ENCODE data around the gene SLC34A1. TPM values are rescaled to one million over a fixed set of nuclear protein-coding genes. Genes with fewer than 3 reads are reported as not detected.

SLC34A1 gene
- total and polyA plus RNA-seq, 2 of the 13 experiments (the other 11 are each of a cell fraction or from before 2014, with no cell fraction given), result 0.03 to 0.20 TPM

DNA sequence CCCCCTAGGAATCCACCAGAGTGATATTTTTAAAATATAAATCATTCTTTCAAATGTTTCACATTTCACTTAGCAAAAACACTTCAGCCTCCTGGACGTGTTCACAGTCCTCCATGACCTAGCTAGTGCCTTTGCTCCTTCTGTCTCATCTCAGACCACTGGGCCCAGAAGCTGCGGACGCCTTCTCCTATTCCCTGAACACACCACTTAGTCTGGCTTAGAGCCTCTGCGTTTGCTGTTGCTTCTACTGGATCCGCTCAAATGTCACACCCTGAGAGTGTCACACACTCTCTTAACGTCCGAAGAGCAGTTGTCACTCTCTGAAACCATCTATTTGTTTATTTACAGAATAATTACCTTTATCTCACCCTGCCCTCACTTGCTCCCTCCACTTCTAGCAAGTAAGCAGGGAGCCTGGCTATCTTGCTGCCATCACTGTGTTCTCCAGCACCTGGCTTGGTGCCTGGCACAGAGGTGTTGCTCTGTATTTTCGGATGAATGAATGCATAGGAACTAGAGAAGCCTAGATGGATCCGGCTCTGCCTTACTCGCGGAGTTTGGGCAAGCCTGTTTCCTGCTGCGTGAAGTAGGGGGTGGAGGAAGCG lies 41.1 kb downstream of the SLC34A1 start (continued):
- TF ChIP-seq, protein P1, sequence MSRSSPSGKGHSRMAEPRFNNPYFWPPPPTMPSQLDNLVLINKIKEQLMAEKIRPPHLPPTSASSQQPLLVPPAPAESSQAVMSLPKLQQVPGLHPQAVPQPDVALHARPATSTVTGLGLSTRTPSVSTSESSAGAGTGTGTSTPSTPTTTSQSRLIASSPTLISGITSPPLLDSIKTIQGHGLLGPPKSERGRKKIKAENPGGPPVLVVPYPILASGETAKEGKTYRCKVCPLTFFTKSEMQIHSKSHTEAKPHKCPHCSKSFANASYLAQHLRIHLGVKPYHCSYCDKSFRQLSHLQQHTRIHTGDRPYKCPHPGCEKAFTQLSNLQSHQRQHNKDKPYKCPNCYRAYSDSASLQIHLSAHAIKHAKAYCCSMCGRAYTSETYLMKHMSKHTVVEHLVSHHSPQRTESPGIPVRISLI (CRISPR knock-in tag; IDR thresholded peaks at IDR 0.05; ENCODE audit: borderline replicate concordance), result no peak
- TF ChIP-seq FOXO1 (CRISPR knock-in tag; IDR thresholded peaks at IDR 0.05) (no peak), ZNF296 (CRISPR knock-in tag; conservative IDR thresholded peaks at IDR 0.05) (no peak), RELA (CRISPR knock-in tag; IDR thresholded peaks at IDR 0.05) (no peak), BRD4 (CRISPR knock-in tag; IDR thresholded peaks at IDR 0.05) (no peak), ZNF788 (CRISPR knock-in tag; IDR thresholded peaks at IDR 0.05; ENCODE audit: borderline replicate concordance) (no peak), HOXA9 (CRISPR knock-in tag; IDR thresholded peaks at IDR 0.05; ENCODE audit: borderline replicate concordance) (0 out of 2 replicates have a peak, but pooled peaks have one; percentile 22), NCOR1 (IDR thresholded peaks at IDR 0.05; ENCODE audit: borderline replicate concordance, low read length) (no peak), SNRNP70 (IDR thresholded peaks at IDR 0.05; ENCODE audit: low read depth, low read length) (no peak), ARID2 (CRISPR knock-in tag; IDR thresholded peaks at IDR 0.05; ENCODE audit: borderline replicate concordance) (no peak), FLYWCH1 (CRISPR knock-in tag; IDR thresholded peaks at IDR 0.05) (no peak), HOXA5 (CRISPR knock-in tag; IDR thresholded peaks at IDR 0.05) (no peak), DPF2 (CRISPR knock-in tag; IDR thresholded peaks at IDR 0.05; ENCODE audit: borderline replicate concordance, low read depth) (no peak), HNRNPLL (IDR thresholded peaks at IDR 0.05; ENCODE audit: low read depth, low read length, poor library complexity, severe bottlenecking) (no peak)
- TF ChIP-seq, protein P2, sequence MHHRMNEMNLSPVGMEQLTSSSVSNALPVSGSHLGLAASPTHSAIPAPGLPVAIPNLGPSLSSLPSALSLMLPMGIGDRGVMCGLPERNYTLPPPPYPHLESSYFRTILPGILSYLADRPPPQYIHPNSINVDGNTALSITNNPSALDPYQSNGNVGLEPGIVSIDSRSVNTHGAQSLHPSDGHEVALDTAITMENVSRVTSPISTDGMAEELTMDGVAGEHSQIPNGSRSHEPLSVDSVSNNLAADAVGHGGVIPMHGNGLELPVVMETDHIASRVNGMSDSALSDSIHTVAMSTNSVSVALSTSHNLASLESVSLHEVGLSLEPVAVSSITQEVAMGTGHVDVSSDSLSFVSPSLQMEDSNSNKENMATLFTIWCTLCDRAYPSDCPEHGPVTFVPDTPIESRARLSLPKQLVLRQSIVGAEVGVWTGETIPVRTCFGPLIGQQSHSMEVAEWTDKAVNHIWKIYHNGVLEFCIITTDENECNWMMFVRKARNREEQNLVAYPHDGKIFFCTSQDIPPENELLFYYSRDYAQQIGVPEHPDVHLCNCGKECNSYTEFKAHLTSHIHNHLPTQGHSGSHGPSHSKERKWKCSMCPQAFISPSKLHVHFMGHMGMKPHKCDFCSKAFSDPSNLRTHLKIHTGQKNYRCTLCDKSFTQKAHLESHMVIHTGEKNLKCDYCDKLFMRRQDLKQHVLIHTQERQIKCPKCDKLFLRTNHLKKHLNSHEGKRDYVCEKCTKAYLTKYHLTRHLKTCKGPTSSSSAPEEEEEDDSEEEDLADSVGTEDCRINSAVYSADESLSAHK (CRISPR knock-in tag; IDR thresholded peaks at IDR 0.05; ENCODE audit: borderline replicate concordance), result no peak
- TF ChIP-seq, protein P3, sequence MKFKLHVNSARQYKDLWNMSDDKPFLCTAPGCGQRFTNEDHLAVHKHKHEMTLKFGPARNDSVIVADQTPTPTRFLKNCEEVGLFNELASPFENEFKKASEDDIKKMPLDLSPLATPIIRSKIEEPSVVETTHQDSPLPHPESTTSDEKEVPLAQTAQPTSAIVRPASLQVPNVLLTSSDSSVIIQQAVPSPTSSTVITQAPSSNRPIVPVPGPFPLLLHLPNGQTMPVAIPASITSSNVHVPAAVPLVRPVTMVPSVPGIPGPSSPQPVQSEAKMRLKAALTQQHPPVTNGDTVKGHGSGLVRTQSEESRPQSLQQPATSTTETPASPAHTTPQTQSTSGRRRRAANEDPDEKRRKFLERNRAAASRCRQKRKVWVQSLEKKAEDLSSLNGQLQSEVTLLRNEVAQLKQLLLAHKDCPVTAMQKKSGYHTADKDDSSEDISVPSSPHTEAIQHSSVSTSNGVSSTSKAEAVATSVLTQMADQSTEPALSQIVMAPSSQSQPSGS (CRISPR knock-in tag; IDR thresholded peaks at IDR 0.05), result no peak
- TF ChIP-seq, protein P4, sequence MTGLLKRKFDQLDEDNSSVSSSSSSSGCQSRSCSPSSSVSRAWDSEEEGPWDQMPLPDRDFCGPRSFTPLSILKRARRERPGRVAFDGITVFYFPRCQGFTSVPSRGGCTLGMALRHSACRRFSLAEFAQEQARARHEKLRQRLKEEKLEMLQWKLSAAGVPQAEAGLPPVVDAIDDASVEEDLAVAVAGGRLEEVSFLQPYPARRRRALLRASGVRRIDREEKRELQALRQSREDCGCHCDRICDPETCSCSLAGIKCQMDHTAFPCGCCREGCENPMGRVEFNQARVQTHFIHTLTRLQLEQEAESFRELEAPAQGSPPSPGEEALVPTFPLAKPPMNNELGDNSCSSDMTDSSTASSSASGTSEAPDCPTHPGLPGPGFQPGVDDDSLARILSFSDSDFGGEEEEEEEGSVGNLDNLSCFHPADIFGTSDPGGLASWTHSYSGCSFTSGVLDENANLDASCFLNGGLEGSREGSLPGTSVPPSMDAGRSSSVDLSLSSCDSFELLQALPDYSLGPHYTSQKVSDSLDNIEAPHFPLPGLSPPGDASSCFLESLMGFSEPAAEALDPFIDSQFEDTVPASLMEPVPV (CRISPR knock-in tag; IDR thresholded peaks at IDR 0.05), result no peak
- TF ChIP-seq, protein P5, sequence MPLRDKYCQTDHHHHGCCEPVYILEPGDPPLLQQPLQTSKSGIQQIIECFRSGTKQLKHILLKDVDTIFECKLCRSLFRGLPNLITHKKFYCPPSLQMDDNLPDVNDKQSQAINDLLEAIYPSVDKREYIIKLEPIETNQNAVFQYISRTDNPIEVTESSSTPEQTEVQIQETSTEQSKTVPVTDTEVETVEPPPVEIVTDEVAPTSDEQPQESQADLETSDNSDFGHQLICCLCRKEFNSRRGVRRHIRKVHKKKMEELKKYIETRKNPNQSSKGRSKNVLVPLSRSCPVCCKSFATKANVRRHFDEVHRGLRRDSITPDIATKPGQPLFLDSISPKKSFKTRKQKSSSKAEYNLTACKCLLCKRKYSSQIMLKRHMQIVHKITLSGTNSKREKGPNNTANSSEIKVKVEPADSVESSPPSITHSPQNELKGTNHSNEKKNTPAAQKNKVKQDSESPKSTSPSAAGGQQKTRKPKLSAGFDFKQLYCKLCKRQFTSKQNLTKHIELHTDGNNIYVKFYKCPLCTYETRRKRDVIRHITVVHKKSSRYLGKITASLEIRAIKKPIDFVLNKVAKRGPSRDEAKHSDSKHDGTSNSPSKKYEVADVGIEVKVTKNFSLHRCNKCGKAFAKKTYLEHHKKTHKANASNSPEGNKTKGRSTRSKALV (CRISPR knock-in tag; IDR thresholded peaks at IDR 0.05), result no peak
- TF ChIP-seq, protein P6, sequence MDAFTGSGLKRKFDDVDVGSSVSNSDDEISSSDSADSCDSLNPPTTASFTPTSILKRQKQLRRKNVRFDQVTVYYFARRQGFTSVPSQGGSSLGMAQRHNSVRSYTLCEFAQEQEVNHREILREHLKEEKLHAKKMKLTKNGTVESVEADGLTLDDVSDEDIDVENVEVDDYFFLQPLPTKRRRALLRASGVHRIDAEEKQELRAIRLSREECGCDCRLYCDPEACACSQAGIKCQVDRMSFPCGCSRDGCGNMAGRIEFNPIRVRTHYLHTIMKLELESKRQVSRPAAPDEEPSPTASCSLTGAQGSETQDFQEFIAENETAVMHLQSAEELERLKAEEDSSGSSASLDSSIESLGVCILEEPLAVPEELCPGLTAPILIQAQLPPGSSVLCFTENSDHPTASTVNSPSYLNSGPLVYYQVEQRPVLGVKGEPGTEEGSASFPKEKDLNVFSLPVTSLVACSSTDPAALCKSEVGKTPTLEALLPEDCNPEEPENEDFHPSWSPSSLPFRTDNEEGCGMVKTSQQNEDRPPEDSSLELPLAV (CRISPR knock-in tag; conservative IDR thresholded peaks at IDR 0.05; ENCODE audit: low read depth), result no peak
